VCaP (cell line): ENCODE data around the gene PDK2.

Source experiments
- H3K27ac ChIP-seq: fragments of 450-650 bp; 2 replicates; pipeline ENCODE4 v1.5.1; 2017
- CTCF ChIP-seq: fragments of 450-650 bp; conservative IDR thresholded peaks from 2 replicates; pipeline ENCODE4 v1.5.1; 2017; ENCODE audit warnings: mild to moderate bottlenecking, moderate library complexity

PDK2 gene

GRCh38 chr17:50109785-50110184 lies 14.6 kb downstream of the PDK2 start:
- H3K27ac ChIP-seq, result no peak overlapping the region
- TF ChIP-seq CTCF, result no peak

- no peak overlapping the region for H3K27ac ChIP-seq
- TF ChIP-seq CTCF, result no peak
Observed at GRCh38 chr17:50110591-50111349, 15.6 kb downstream of the PDK2 start.

GRCh38 chr17:50111673-50112655 lies 16.8 kb downstream of the PDK2 start:
- TF ChIP-seq CTCF, result no peak
- no peak overlapping the region for H3K27ac ChIP-seq

GRCh38 chr17:50112694-50113093 lies 17.5 kb downstream of the PDK2 start:
- no peak overlapping the region for H3K27ac ChIP-seq
- no peak for TF ChIP-seq CTCF

- no peak for TF ChIP-seq CTCF
Observed at GRCh38 chr17:50113624-50114320, 18.6 kb downstream of the PDK2 start.

GRCh38 chr17:50114401-50114800 lies 19.2 kb downstream of the PDK2 start:
- H3K27ac ChIP-seq, result no peak overlapping the region
- no peak for TF ChIP-seq CTCF

More at GRCh38 chr17:50113624-50114320, 18.6 kb downstream of the PDK2 start:
- H3K27ac ChIP-seq, result no peak overlapping the region
